Smooth muscle cell (in vitro differentiated cells): ENCODE data around the gene UCK2. TPM values are rescaled to one million over a fixed set of nuclear protein-coding genes. Genes with fewer than 3 reads are reported as not detected.
"Not testable (repeated sequence)": the region's sequence is repeated elsewhere in the genome, so short reads cannot be mapped to it uniquely, and the experiment has no call there.

Source experiments
- DNase-seq: peaks from one replicate; lab custom pipeline; 2025; ENCODE audit not compliant: unreplicated experiment; lab: John Stamatoyannopoulos, UW
- H2AFZ ChIP-seq: fragments of 200-600 bp; sonication (generic); 2 replicates; pipeline ENCODE4 v1.6.0; 2016; ENCODE audit warnings: antibody characterized with exemption, low read depth, mild to moderate bottlenecking
- H3F3A ChIP-seq: fragments of 200-600 bp; sonication (generic); 2 replicates; pipeline ENCODE4 v1.6.0; 2017; ENCODE audit warnings: antibody characterized with exemption, low read depth
- H3K27ac ChIP-seq: fragments of 200-600 bp; sonication (generic); 2 replicates; pipeline ENCODE4 v1.5.1; 2016; ENCODE audit warnings: low read depth, mild to moderate bottlenecking
- H3K27me3 ChIP-seq: fragments of 200-600 bp; sonication (generic); 2 replicates; pipeline ENCODE4 v1.6.1; 2016; ENCODE audit warnings: low read depth, mild to moderate bottlenecking
- H3K36me3 ChIP-seq: fragments of 200-600 bp; sonication (generic); 2 replicates; pipeline ENCODE4 v1.5.1; 2016; ENCODE audit warnings: low read depth
- H3K4me1 ChIP-seq: fragments of 200-600 bp; sonication (generic); 2 replicates; pipeline ENCODE4 v1.5.1; 2016; ENCODE audit warnings: low read depth
- H3K4me2 ChIP-seq: fragments of 200-600 bp; sonication (generic); 2 replicates; pipeline ENCODE4 v1.6.0; 2016; ENCODE audit warnings: mild to moderate bottlenecking
- H3K4me3 ChIP-seq: fragments of 200-600 bp; sonication (generic); 2 replicates; pipeline ENCODE4 v1.5.1; 2016; ENCODE audit warnings: mild to moderate bottlenecking
- H3K79me2 ChIP-seq: fragments of 200-600 bp; sonication (generic); 2 replicates; pipeline ENCODE4 v1.6.0; 2016; ENCODE audit warnings: low read depth, mild to moderate bottlenecking
- H3K9ac ChIP-seq: fragments of 200-600 bp; sonication (generic); 2 replicates; pipeline ENCODE4 v1.6.0; 2016; ENCODE audit warnings: low read depth
- H3K9me3 ChIP-seq: fragments of 200-600 bp; sonication (generic); replicated peaks from 2 replicates; pipeline ENCODE4 v1.5.1; 2016; ENCODE audit warnings: low read depth
- H4K20me1 ChIP-seq: fragments of 200-600 bp; sonication (generic); 2 replicates; pipeline ENCODE4 v1.6.0; 2016; ENCODE audit warnings: low read depth
- WGBS: methylation state at CpG from one replicate; pipeline ENCODE4 v1.1.7; 2016; ENCODE audit warnings: low lambda C conversion rate; 5-methylcytosine and 5-hydroxymethylcytosine counted together
- polyA plus RNA-seq: library from polyadenylated mRNA; unstranded; fragments of >200 nt; fragmentation: Nextera tagmentation; extraction: Ambion mirVana; gene quantifications from 2 replicates; pipeline ENCODE4 v1.2.1, GENCODE V29; 2016
- total RNA-seq: library from RNA; depleted of rRNA; stranded (reverse); fragments of >200 nt; gene quantifications from 2 replicates; pipeline ENCODE4 v1.2.3, GENCODE V29; 2014
- TF ChIP-seq, protein P1 (sequence below): fragments of 200-600 bp; sonication (generic); IDR thresholded peaks from 2 replicates; pipeline ENCODE4 v1.5.1; 2017; ENCODE audit warnings: borderline replicate concordance, mild to moderate bottlenecking, antibody characterized with exemption; ENCODE audit not compliant: insufficient read depth, poor library complexity, severe bottlenecking

Gene UCK2
- total RNA-seq (27.5 and 39.5 TPM in 2 replicates), polyA plus RNA-seq (32.6 and 37.5 TPM in 2 replicates)

DNA sequence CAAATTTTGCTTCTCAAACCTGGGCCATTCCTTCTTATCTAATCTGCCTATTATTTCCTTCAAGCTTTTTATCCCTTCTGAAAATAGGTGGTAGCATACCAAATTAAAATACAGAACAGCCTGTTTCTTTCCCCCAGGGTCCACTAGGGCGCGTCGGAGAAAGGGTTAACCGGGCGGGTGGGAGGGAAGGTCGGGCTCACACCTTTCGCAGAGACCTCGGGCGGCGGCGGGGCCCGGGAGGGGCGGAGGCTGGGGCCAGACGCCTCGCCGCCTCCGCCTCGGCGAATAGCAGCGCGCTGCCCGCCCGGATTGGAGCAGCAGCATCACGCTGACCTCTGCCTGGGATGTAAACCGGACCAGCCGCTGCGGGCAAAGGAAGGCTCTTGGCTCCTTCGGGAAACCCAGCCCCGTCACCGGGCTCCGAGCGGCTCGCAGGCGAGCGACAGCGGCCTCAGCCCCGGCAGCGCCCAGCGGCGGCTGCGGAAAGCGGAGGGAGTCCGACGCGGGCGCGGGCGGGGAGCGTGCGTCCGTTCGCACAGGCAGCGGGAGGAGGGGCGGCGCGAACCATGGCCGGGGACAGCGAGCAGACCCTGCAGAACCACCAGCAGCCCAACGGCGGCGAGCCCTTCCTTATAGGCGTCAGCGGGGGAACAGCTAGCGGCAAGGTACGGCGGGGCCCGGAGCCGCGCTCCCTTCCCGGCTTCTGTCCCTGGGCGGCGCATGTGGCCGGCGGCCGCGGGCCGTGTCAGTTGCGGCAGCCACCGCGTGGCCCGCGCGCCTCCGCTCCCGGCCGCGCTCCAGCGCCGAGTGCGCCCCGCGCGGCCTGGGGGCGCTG, at the start of gene UCK2:
UCK2 (plus strand) TSS at position 347 of the 835 bp plus-strand sequence; CDS start at position 567, 220 bp downstream.
- Histone ChIP-seq H3K36me3 (no peaks in the 10 kb centered on the region), H4K20me1 (no peaks in the 10 kb centered on the region), H3K9me3 (no peaks in the 10 kb centered on the region), H3K79me2 (peaks cover 36% of the 10 kb centered on the region), H3K4me3 (peak within 1 kb of the TSS; percentile 86), H3K27me3 (no peaks in the 10 kb centered on the region), H2AFZ (peak within 1 kb of the TSS; percentile 90), H3F3A (peaks cover 4% of the 10 kb centered on the region), H3K4me1 (peaks cover 14% of the 10 kb centered on the region), H3K4me2 (peak within 1 kb of the TSS; percentile 92), H3K27ac (peak within 1 kb of the TSS; percentile 73), H3K9ac (peak within 1 kb of the TSS; percentile 63)
- TF ChIP-seq, protein P1, sequence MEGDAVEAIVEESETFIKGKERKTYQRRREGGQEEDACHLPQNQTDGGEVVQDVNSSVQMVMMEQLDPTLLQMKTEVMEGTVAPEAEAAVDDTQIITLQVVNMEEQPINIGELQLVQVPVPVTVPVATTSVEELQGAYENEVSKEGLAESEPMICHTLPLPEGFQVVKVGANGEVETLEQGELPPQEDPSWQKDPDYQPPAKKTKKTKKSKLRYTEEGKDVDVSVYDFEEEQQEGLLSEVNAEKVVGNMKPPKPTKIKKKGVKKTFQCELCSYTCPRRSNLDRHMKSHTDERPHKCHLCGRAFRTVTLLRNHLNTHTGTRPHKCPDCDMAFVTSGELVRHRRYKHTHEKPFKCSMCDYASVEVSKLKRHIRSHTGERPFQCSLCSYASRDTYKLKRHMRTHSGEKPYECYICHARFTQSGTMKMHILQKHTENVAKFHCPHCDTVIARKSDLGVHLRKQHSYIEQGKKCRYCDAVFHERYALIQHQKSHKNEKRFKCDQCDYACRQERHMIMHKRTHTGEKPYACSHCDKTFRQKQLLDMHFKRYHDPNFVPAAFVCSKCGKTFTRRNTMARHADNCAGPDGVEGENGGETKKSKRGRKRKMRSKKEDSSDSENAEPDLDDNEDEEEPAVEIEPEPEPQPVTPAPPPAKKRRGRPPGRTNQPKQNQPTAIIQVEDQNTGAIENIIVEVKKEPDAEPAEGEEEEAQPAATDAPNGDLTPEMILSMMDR = no peak
- DNase-seq = peak; percentile 45
- 2% methylated on average over 75 of the region's 94 CpGs for WGBS

DNA sequence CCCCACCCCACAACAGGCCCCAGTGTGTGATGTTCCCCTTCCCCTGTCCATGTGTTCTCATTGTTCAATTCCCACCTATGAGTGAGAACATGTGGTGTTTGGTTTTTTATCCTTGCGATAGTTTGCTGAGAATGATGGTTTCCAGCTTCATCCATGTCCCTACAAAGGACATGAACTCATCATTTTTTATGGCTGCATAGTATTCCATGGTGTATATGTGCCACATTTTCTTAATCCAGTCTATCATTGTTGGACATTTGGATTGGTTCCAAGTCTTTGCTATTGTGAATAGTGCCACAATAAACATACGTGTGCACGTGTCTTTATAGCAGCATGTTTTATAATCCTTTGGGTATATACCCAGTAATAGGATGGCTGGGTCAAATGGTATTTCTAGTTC, 49.2 kb upstream of the UCK2 start:
- H3K9ac ChIP-seq, H3K4me3 ChIP-seq, H2AFZ ChIP-seq, H3K27me3 ChIP-seq, H3K4me2 ChIP-seq, H3K9me3 ChIP-seq, H3F3A ChIP-seq, H4K20me1 ChIP-seq, H3K36me3 ChIP-seq, H3K27ac ChIP-seq, DNase-seq, H3K4me1 ChIP-seq, H3K79me2 ChIP-seq: not testable (repeated sequence)
- WGBS = 95% methylated on average over 2 of the region's 3 CpGs

DNA sequence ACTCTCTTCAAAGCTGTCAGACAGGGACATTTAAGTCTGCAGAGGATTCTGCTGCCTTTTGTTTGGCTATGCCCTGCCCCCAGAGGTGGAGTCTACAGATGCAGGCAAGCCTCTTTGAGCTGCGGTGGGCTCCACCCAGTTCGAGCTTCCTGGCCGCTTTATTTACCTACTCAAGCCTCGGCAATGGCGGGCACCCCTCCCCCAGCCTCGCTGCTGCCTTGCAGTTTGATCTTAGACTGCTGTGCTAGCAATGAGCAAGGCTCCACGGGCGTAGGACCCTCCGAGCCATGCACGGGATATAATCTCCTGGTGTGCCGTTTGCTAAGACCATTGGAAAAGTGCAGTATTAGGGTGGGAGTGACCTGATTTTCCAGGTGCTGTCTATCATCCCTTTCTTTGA, 43.9 kb upstream of the UCK2 start:
- not testable (repeated sequence) for H3K27me3 ChIP-seq, H3K9me3 ChIP-seq, H3K27ac ChIP-seq, H3K36me3 ChIP-seq, DNase-seq, H3F3A ChIP-seq, H3K4me3 ChIP-seq, H2AFZ ChIP-seq, H3K9ac ChIP-seq, H3K4me1 ChIP-seq, H4K20me1 ChIP-seq, H3K4me2 ChIP-seq, H3K79me2 ChIP-seq
- 96% methylated on average over 11 of the region's 11 CpGs for WGBS

DNA sequence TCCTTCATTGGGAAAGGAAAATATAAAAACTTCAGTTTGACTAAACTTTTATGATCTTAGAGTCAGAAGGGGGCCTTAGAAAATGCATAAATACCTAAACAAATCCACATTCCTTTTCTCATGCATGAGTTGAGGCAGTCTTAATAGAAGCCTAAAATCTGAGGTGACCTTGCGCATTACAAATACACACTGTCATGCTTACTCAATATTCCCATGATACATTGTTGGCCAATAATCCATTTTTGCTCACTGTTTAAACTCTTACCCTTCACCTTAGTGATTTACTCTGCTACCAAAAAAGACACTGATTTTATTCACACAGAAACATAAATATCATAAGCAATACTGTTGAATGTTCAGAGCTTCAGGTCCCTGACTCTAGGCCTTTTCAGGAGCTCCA, 39.7 kb upstream of the UCK2 start:
- Histone ChIP-seq H3F3A (no peaks in the 10 kb centered on the region), H3K36me3 (no peaks in the 10 kb centered on the region), H3K27ac (no peak overlapping the region), H3K79me2 (no peaks in the 10 kb centered on the region), H3K27me3 (no peaks in the 10 kb centered on the region), H3K9ac (no peak overlapping the region), H4K20me1 (no peaks in the 10 kb centered on the region), H3K4me3 (no peak overlapping the region), H2AFZ (no peak overlapping the region), H3K4me2 (no peak overlapping the region), H3K4me1 (no peaks in the 10 kb centered on the region), H3K9me3 (no peaks in the 10 kb centered on the region)
- 100% methylated on average over 1 of the region's 1 CpG for WGBS
- DNase-seq = no peak
- TF ChIP-seq, protein P1 = no peak
